GM12878 (cell line): ENCODE results near the gene BRICD5. TPM values are rescaled to one million over a fixed set of nuclear protein-coding genes. Genes with fewer than 3 reads are reported as not detected.

Experiments used
- ATAC-seq: fragments of 200-7000 bp; cut with Tn5 transposase; 3 replicates; pipeline ENCODE4 v1.9.1; 2020; ENCODE audit warnings: mild to moderate bottlenecking, moderate library complexity
- BruUV-seq: library from RNA; stranded (reverse); fragments of 400-500 nt; replicated peaks from 2 replicates; lab custom pipeline; 2021; lab: Mats Ljungman, UMichigan
- CTCF ChIA-PET: fragments of 300-600 bp; sonication (Branson Sonifier 250); formaldehyde crosslinking; extraction: SDS; loops from one replicate; lab custom pipeline; 2021; ENCODE audit warnings: inconsistent platforms; lab: Yijun Ruan, JAX
- POLR2A ChIA-PET: fragments of 350-600 bp; formaldehyde crosslinking; extraction: SDS; loops from one replicate; lab custom pipeline; 2021; ENCODE audit warnings: inconsistent platforms; lab: Charles Lee
- RAD21 ChIA-PET: fragments of 300-600 bp; sonication (Branson Sonifier 250); formaldehyde crosslinking; loops from one replicate; lab custom pipeline; 2023; ENCODE audit warnings: antibody characterized with exemption; ENCODE audit not compliant: unreplicated experiment; lab: Charles Lee
- SMC1A ChIA-PET: fragments of 300-600 bp; sonication (Branson Sonifier 250); formaldehyde crosslinking; loops from one replicate; lab custom pipeline; 2023; ENCODE audit not compliant: unreplicated experiment, uncharacterized antibody; lab: Charles Lee
- DNase-seq: peaks from one replicate; pipeline ENCODE4 v3.0.0-alpha.2; 2011; ENCODE audit warnings: low read depth, low spot score
- FAIRE-seq: peaks from 3 replicates; lab custom pipeline; 2011; peaks lifted over from hg19 to GRCh38; lab: Jason Lieb, UNC
- H2AFZ ChIP-seq: 2 replicates; pipeline ENCODE4 v1.6.0; 2011; ENCODE audit warnings: low read depth, low read length, control low read depth; ENCODE audit not compliant: control insufficient read depth
- H3K27ac ChIP-seq: 2 replicates; pipeline ENCODE4 v1.5.1; 2011; ENCODE audit warnings: control low read depth; ENCODE audit not compliant: control insufficient read depth, insufficient read depth
- H3K27me3 ChIP-seq, 2 experiments: replicated peaks in 1 of 2; 2 replicates each; pipeline versions ENCODE4 v1.6.0 to v1.6.1; 2011; ENCODE audit warnings: low read length in 1 of 2; ENCODE audit not compliant: control insufficient read depth in 2 of 2, insufficient read depth in 2 of 2
- H3K36me3 ChIP-seq, 2 experiments: 2 replicates each; pipeline ENCODE4 v1.5.1; 2011; ENCODE audit warnings: low read length in 1 of 2; ENCODE audit not compliant: control insufficient read depth in 2 of 2, insufficient read depth in 2 of 2
- H3K4me1 ChIP-seq: 2 replicates; pipeline ENCODE4 v1.6.1; 2011; ENCODE audit warnings: mild to moderate bottlenecking, low read length, moderate library complexity, mixed read lengths; ENCODE audit not compliant: control insufficient read depth, insufficient read depth
- H3K4me2 ChIP-seq: 2 replicates; pipeline ENCODE4 v1.6.0; 2011; ENCODE audit warnings: control low read depth; ENCODE audit not compliant: control insufficient read depth, insufficient read depth
- H3K4me3 ChIP-seq: fragments of 200-600 bp; sonication (generic); 2 replicates; pipeline ENCODE4 v1.5.1; 2016
- H3K79me2 ChIP-seq: 2 replicates; pipeline ENCODE4 v1.6.0; 2011; ENCODE audit warnings: low read length; ENCODE audit not compliant: control insufficient read depth, insufficient read depth
- H3K9ac ChIP-seq: 2 replicates; pipeline ENCODE4 v1.8.0; 2011; ENCODE audit warnings: low read length, control low read depth, mixed read lengths; ENCODE audit not compliant: control insufficient read depth, insufficient read depth
- H3K9me3 ChIP-seq: replicated peaks from 3 replicates; pipeline ENCODE4 v1.5.1; 2011; ENCODE audit warnings: mild to moderate bottlenecking, low read length; ENCODE audit not compliant: control insufficient read depth, insufficient read depth
- H4K20me1 ChIP-seq: 2 replicates; pipeline ENCODE4 v1.6.0; 2011; ENCODE audit not compliant: control insufficient read depth, insufficient read depth
- EP300 ChIP-seq, 2 experiments: fragments of 150-350 bp in 1 of 2; IDR thresholded peaks; 2 replicates each; pipeline ENCODE4 v1.6.1; 2011 to 2012; ENCODE audit warnings: low read depth in 2 of 2, low read length in 2 of 2, borderline replicate concordance in 1 of 2, improper control_type of control experiment in 1 of 2, inconsistent platforms in 1 of 2; ENCODE audit not compliant: control insufficient read depth in 1 of 2
- ETV6 ChIP-seq, 2 experiments: fragments of 450-650 bp in 1 of 2; IDR thresholded peaks in 1 of 2; conservative IDR thresholded peaks in 1 of 2; 2 replicates each; pipeline ENCODE4 v1.6.1; 2014; ENCODE audit warnings: antibody characterized with exemption in 1 of 2, borderline replicate concordance in 1 of 2, low read depth in 1 of 2, mild to moderate bottlenecking in 1 of 2, moderate library complexity in 1 of 2
- FOXM1 ChIP-seq: IDR thresholded peaks from 2 replicates; pipeline ENCODE4 v1.6.1; 2012; ENCODE audit warnings: low read depth, mild to moderate bottlenecking, inconsistent platforms, low read length, moderate library complexity
- GABPA ChIP-seq: IDR thresholded peaks from 2 replicates; pipeline ENCODE4 v1.6.1; 2014; ENCODE audit warnings: antibody characterized with exemption, low read depth, mild to moderate bottlenecking, inconsistent platforms
- HDAC6 ChIP-seq: fragments of 200-600 bp; sonication (generic); IDR thresholded peaks from one replicate; pipeline ENCODE4 v1.8.0; 2017; ENCODE audit warnings: antibody characterized with exemption; ENCODE audit not compliant: unreplicated experiment
- KLF5 ChIP-seq: fragments of 450-650 bp; IDR thresholded peaks from 2 replicates; pipeline ENCODE4 v1.6.1; 2014; ENCODE audit warnings: mild to moderate bottlenecking; ENCODE audit not compliant: partially characterized antibody
- MLLT1 ChIP-seq: fragments of 450-650 bp; IDR thresholded peaks from 2 replicates; pipeline ENCODE4 v1.6.1; 2016; ENCODE audit warnings: mild to moderate bottlenecking
- NBN ChIP-seq: fragments of 450-650 bp; IDR thresholded peaks from 2 replicates; pipeline ENCODE4 v1.6.1; 2016
- NKRF ChIP-seq: fragments of 450-650 bp; conservative IDR thresholded peaks from 2 replicates; pipeline ENCODE4 v1.6.1; 2017; ENCODE audit warnings: mild to moderate bottlenecking, moderate library complexity
- NR2C1 ChIP-seq: fragments of 450-650 bp; IDR thresholded peaks from 2 replicates; pipeline ENCODE4 v1.6.1; 2017; ENCODE audit warnings: antibody characterized with exemption, mild to moderate bottlenecking, moderate library complexity
- PML ChIP-seq: IDR thresholded peaks from 2 replicates; pipeline ENCODE4 v1.6.1; 2012; ENCODE audit warnings: low read length, inconsistent platforms
- RELA ChIP-seq: fragments of 450-650 bp; IDR thresholded peaks from 2 replicates; pipeline ENCODE4 v1.8.0; 2014; ENCODE audit warnings: borderline replicate concordance; ENCODE audit not compliant: partially characterized antibody
- RFX5 ChIP-seq: IDR thresholded peaks from 2 replicates; pipeline ENCODE4 v1.6.1; 2011; ENCODE audit warnings: low read depth, low read length, improper control_type of control experiment
- TCF12 ChIP-seq: IDR thresholded peaks from 2 replicates; pipeline ENCODE4 v1.6.1; 2011; ENCODE audit warnings: low read depth, mild to moderate bottlenecking, low read length
- TCF7 ChIP-seq: IDR thresholded peaks from 2 replicates; pipeline ENCODE4 v1.6.1; 2014; ENCODE audit warnings: antibody characterized with exemption, borderline replicate concordance
- ZBTB11 ChIP-seq: fragments of 450-650 bp; formaldehyde crosslinking; IDR thresholded peaks from 2 replicates; pipeline ENCODE4 v1.5.0; 2022; ENCODE audit warnings: mild to moderate bottlenecking, missing genetic modification characterization
- ZNF274 ChIP-seq: IDR thresholded peaks from one replicate; pipeline ENCODE4 v1.8.0; 2011; ENCODE audit not compliant: insufficient read length, insufficient read depth
- WGBS: methylation state at CpG from one replicate; pipeline ENCODE4 v1.1.6; 2016; ENCODE audit warnings: low lambda C conversion rate; ENCODE audit not compliant: insufficient replicate concordance, insufficient coverage; ENCODE audit errors: missing lambda C conversion rate; 5-methylcytosine and 5-hydroxymethylcytosine counted together
- in situ Hi-C: fragments of 300-500 bp; cut with MboI; formaldehyde crosslinking; loops from 9 replicates; pipeline ENCODE4 v1.14.3; 2018; ENCODE audit warnings: mixed read lengths
- intact Hi-C: fragments of 100-400 bp; cut with micrococcal nuclease; formaldehyde crosslinking; loops from one replicate; pipeline ENCODE4 v1.14.2; 2022; ENCODE audit not compliant: unreplicated experiment
- polyA plus RNA-seq, 11 experiments: library from polyadenylated mRNA; depleted of rRNA in 4 of 11; unstranded in 6 of 11; stranded (reverse) in 5 of 11; fragments of >200 nt; fragmentation: Nextera tagmentation in 4 of 11; fragmentation: Illumina TruSeq in 1 of 11; extraction: Ambion mirVana in 4 of 11; extraction: Trizol in 1 of 11; gene quantifications; 1 replicate in 1 of 11; 2 replicates in 10 of 11; pipeline versions ENCODE4 v1.2.1 to v1.2.3, GENCODE V29; 2011 to 2016; ENCODE audit warnings: inconsistent platforms in 2 of 11, missing spikeins in 2 of 11, low read depth in 1 of 11
- total RNA-seq, 4 experiments: library from RNA; depleted of rRNA in 3 of 4; stranded (reverse); fragments of >200 nt in 3 of 4; fragmentation: Illumina TruSeq in 1 of 4; extraction: Trizol in 1 of 4; gene quantifications; 2 replicates each; pipeline versions ENCODE4 v1.2.1 to v1.2.3, GENCODE V29; 2013 to 2021

The BRICD5 gene
- total and polyA plus RNA-seq, 10 of the 15 experiments (the other 5 are each of a cell fraction or from before 2014, with no cell fraction given), result 0.58 to 11.6 (median 1.5) TPM; not detected in 1

GRCh38 chr16:2177561-2177960 is 33.1 kb downstream of the BRICD5 start:
- H3K36me3 ChIP-seq, result peaks cover 7% of the 10 kb centered on the region in 2 experiments; a peak in 3 of 4 replicates
- no peak overlapping the region for H3K9ac ChIP-seq
- FAIRE-seq, result no peak
- in situ Hi-C loops (no loop called here), intact Hi-C loops (no loop called here)
- ChIA-PET CTCF (no interaction called here), RAD21 (no interaction called here), POLR2A (no interaction called here), SMC1A (no interaction called here)
- DNase-seq, result no peak
- ATAC-seq, result no peak
- no peaks in the 10 kb centered on the region for H3K79me2 ChIP-seq
- no peaks in the 10 kb centered on the region for H3K9me3 ChIP-seq
- TF ChIP-seq RFX5 (no peak), TCF7 (no peak), RELA (no peak), TCF12 (no peak), GABPA (no peak), FOXM1 (no peak), NR2C1 (no peak), MLLT1 (no peak), PML (no peak), KLF5 (no peak), EP300 (IDR thresholded peaks at IDR 0.05; ENCODE audit: borderline replicate concordance in 1 of 2, control insufficient read depth in 1 of 2, low read depth in 2 of 2, low read length in 2 of 2) (no peak), ETV6 (conservative IDR thresholded peaks at IDR 0.05 in 1 of 2, IDR thresholded peaks at IDR 0.05 in 1 of 2; ENCODE audit: borderline replicate concordance in 1 of 2, low read depth in 1 of 2) (no peak), ZBTB11 (CRISPR knock-in tag) (no peak), ZNF274 (no peak), HDAC6 (no peak), NBN (no peak), NKRF (no peak)
- BruUV-seq, result TSS peak; percentile 91
- WGBS, result 93% methylated on average over 15 of the region's 20 CpGs
- no peak overlapping the region for H2AFZ ChIP-seq
- no peaks in the 10 kb centered on the region for H3K27me3 ChIP-seq
- no peaks in the 10 kb centered on the region for H4K20me1 ChIP-seq
- no peak overlapping the region for H3K4me2 ChIP-seq
- H3K4me3 ChIP-seq, result no peak overlapping the region
- no peak overlapping the region for H3K27ac ChIP-seq
- no peaks in the 10 kb centered on the region for H3K4me1 ChIP-seq
